ENCODE measurements around the gene ATG10. TPM values are rescaled to one million over a fixed set of nuclear protein-coding genes. Genes with fewer than 3 reads are reported as not detected.
"Not testable (repeated sequence)": the region's sequence is repeated elsewhere in the genome, so short reads cannot be mapped to it uniquely, and the experiment has no call there.

The ATG10 gene
- total RNA-seq, 1 experiment from 2014 or later = 11.8 TPM

DNA sequence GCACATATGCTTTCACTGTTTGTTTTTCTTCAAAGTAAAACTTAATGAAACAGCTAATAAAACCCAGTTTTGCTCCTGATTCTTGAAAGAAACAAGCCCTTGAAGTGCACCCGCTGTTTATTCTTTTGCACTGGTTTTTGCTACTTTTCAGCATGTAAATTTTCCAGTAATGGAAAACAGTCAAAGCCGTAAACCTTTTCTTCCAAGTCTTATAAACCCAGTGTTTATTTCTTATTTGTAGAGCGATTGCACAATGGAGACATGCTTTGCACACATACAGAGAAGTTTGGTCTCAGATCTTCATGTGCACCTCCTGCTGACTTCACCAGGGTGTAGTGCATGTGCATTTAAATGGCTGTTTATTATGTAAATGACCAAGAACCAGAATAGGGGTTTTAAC is 51.8 kb downstream of the ATG10 start:
- BruUV-seq (replicated peaks) = no TSS peak
- ATAC-seq = no peak
- intact Hi-C loops (cut with micrococcal nuclease) = no loop called here
- Histone ChIP-seq H3K79me2 (ENCODE audit: low read length) (no peaks in the 10 kb centered on the region), H3K4me1 (ENCODE audit: insufficient read depth, low read length) (no peaks in the 10 kb centered on the region), H3K36me3 (ENCODE audit: low read depth, low read length) (no peaks in the 10 kb centered on the region), H3K27ac (ENCODE audit: low read length) (no peak overlapping the region), H3K9me3 (ENCODE audit: low read length) (no peaks in the 10 kb centered on the region), H3F3A (ENCODE audit: low read length, unreplicated experiment) (no peaks in the 10 kb centered on the region), H3K9ac (ENCODE audit: low read length) (no peak overlapping the region), H3K4me3 (ENCODE audit: low read length) (no peak overlapping the region), H2AFZ (ENCODE audit: low read length) (no peak overlapping the region), H4K20me1 (ENCODE audit: low read length) (no peaks in the 10 kb centered on the region), H3K9me2 (replicated peaks; ENCODE audit: low read length) (no peaks in the 10 kb centered on the region), H3K27me3 (ENCODE audit: low read length) (no peaks in the 10 kb centered on the region), H3K4me2 (ENCODE audit: low read length) (no peak overlapping the region)
- ChIA-PET POLR2A (ENCODE audit: unreplicated experiment) (no interaction called here), CTCF (no interaction called here)
- TF ChIP-seq EZH2 (IDR thresholded peaks at IDR 0.05; ENCODE audit: low read length, unreplicated experiment) (no peak), EZH2phosphoT487 (IDR thresholded peaks at IDR 0.05; ENCODE audit: borderline replicate concordance, low read length) (no peak)
- no peak for DNase-seq

DNA sequence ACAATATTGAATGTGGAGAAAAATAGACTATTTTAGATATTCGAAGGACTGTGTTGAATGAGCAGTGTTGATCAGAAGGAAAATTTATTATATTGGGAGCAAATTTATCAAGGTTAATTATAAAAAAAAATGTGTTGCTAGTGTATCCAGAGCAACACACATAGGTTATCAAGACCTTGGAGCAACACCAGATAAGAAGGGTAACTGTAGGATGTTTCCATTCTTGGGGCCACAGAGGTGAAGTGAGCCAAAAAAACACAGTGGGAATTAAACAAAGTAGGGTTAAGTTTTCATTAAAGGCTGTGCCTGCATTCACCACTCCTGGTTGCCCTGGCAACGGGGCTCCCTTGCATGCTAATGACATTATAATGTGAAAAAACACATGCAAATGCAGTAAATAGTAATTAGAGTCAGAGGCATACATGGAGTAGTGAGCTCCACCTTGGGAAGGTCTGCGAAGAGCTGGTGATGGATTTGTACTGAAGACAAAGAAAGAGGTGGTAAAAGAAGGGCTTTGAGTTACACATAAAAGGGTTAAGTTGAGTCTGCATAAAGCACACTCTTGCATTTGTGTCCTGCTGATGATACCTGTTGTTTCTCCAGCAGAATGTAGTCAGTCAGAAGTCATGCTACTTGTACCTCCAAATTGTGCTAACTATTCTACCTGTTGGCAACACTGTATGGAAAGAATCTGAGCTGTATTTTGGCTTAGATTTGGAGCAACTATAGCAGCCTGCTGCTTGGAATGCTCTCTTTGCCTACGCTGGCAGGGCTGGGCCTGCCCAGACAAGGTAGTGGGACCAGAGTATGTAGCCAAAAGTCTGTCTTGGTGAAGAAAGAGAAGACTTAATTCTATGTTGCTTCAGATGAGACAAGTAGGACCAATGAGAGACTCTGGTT is 59.6 kb downstream of the ATG10 start:
- BruUV-seq (replicated peaks) = no TSS peak
- no peak for DNase-seq
- Histone ChIP-seq H3K27me3 (ENCODE audit: low read length) (no peaks in the 10 kb centered on the region), H3K36me3 (ENCODE audit: low read depth, low read length) (no peaks in the 10 kb centered on the region), H3K27ac (ENCODE audit: low read length) (no peak overlapping the region), H3K9ac (ENCODE audit: low read length) (no peak overlapping the region), H2AFZ (ENCODE audit: low read length) (no peak overlapping the region), H4K20me1 (ENCODE audit: low read length) (no peaks in the 10 kb centered on the region), H3K4me1 (ENCODE audit: insufficient read depth, low read length) (no peaks in the 10 kb centered on the region), H3K4me3 (ENCODE audit: low read length) (no peak overlapping the region), H3K9me3 (ENCODE audit: low read length) (no peaks in the 10 kb centered on the region), H3K9me2 (replicated peaks; ENCODE audit: low read length) (no peaks in the 10 kb centered on the region), H3F3A (ENCODE audit: low read length, unreplicated experiment) (no peaks in the 10 kb centered on the region), H3K79me2 (ENCODE audit: low read length) (no peaks in the 10 kb centered on the region), H3K4me2 (ENCODE audit: low read length) (no peak overlapping the region)
- intact Hi-C loops (cut with micrococcal nuclease) = no loop called here
- TF ChIP-seq EZH2phosphoT487 (IDR thresholded peaks at IDR 0.05; ENCODE audit: borderline replicate concordance, low read length) = no peak
- TF ChIP-seq EZH2 (IDR thresholded peaks at IDR 0.05; ENCODE audit: low read length, unreplicated experiment) = no peak
- TF ChIP-seq, protein P1, sequence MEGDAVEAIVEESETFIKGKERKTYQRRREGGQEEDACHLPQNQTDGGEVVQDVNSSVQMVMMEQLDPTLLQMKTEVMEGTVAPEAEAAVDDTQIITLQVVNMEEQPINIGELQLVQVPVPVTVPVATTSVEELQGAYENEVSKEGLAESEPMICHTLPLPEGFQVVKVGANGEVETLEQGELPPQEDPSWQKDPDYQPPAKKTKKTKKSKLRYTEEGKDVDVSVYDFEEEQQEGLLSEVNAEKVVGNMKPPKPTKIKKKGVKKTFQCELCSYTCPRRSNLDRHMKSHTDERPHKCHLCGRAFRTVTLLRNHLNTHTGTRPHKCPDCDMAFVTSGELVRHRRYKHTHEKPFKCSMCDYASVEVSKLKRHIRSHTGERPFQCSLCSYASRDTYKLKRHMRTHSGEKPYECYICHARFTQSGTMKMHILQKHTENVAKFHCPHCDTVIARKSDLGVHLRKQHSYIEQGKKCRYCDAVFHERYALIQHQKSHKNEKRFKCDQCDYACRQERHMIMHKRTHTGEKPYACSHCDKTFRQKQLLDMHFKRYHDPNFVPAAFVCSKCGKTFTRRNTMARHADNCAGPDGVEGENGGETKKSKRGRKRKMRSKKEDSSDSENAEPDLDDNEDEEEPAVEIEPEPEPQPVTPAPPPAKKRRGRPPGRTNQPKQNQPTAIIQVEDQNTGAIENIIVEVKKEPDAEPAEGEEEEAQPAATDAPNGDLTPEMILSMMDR (conservative IDR thresholded peaks at IDR 0.05; ENCODE audit: low read depth, low read length) = no peak
- no peak for ATAC-seq
- ChIA-PET POLR2A (ENCODE audit: unreplicated experiment) (no interaction called here), CTCF (no interaction called here)

DNA sequence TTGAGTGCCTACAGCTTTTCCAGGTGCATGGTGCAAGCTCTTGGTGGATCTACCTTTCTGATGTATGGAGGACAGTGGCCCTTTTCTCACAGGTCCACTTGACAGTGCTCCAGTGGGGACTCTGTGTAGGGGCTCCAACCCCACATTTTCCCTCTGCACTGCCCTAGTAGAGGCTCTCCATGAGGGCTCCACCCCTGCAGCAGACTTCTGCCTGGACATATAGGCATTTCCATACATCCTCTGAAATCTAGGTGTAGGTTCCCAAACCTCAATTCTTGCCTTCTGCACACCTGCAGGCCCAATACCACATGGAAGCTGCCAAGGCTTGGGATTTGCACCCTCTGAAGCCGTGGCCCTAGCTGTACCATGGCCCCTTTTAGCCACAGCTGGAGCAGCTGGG is 71.1 kb downstream of the ATG10 start:
- peaks cover 11% of the 10 kb centered on the region; the same call in 1 of the 2 replicates for H3K4me1 ChIP-seq (ENCODE audit: insufficient read depth, low read length)
- H3K9ac ChIP-seq (ENCODE audit: low read length); H3K9me2 ChIP-seq (replicated peaks; ENCODE audit: low read length); POLR2A ChIA-PET (ENCODE audit: unreplicated experiment); H2AFZ ChIP-seq (ENCODE audit: low read length); H3K27me3 ChIP-seq (ENCODE audit: low read length); intact Hi-C loops (cut with micrococcal nuclease); H3K9me3 ChIP-seq (ENCODE audit: low read length); H3K36me3 ChIP-seq (ENCODE audit: low read depth, low read length); H4K20me1 ChIP-seq (ENCODE audit: low read length); H3K4me3 ChIP-seq (ENCODE audit: low read length); DNase-seq; H3K4me2 ChIP-seq (ENCODE audit: low read length); CTCF ChIA-PET; BruUV-seq (replicated peaks); H3K27ac ChIP-seq (ENCODE audit: low read length); H3F3A ChIP-seq (ENCODE audit: low read length, unreplicated experiment); H3K79me2 ChIP-seq (ENCODE audit: low read length); ATAC-seq: not testable (repeated sequence)
